ENCODE results near the gene HAUS7.

HAUS7 gene

DNA sequence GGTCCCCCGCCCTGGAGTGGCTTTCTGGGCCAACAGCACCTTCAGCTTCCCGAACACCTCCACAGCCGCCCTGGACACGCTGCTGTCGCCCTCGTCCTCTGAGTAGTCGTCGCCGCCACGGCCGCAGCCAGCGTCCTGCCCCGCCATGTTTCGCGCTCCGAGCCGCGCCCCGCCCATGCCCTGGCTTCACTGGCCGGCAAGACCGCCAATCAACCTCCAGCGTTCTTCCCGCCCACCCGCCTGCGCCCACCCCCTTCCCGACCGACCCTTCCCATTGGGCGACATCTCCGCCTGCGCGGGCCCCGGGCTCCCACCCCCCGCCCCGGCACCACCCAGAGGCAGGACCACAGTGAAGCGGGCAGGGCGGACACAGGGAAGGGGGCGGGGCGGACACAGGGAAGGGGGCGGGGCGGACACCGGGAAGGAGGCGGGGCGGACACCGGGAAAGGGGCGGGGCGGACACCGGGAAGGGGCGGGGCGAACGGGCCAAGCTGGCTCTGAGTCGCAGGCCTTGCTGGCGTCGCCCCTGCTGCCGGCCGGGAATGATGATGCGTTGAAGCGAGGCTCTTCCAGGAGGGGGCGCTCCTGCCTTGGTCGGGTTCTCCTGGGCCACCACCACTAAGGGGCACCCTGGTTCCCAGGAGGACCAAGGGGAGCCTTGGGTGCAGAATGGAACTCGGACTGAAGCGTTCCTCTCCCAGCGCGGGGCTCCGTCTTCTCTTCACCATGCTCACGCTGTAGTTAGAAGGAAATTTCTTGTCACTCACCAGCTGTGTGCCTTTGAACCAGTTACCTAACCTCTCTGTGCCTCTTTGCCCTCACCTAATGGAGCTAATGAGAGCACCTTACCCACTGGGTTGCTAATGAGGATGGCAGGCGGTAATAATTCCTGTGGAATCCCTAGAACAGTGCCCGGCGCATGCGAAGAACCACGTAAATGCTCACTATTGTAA is at the start of gene HAUS7:
TSS of gene HAUS7 (minus strand) at position 166 of the 953 bp plus-strand sequence. CDS start at position 147, 19 bp downstream.
- DNase-seq (ENCODE audit: low read depth) = peak; percentile 54

- DNase-seq (ENCODE audit: low read depth) = no peak
Measured at GRCh38 chrX:153519569-153520286, 49.4 kb upstream of the HAUS7 start.

GRCh38 chrX:153517946-153518834 is 47.8 kb upstream of the HAUS7 start:
- no peak for DNase-seq (ENCODE audit: low read depth)

GRCh38 chrX:153517423-153517822 is 47.0 kb upstream of the HAUS7 start, which contains the start of gene ATP2B3:
Gene ATP2B3 (plus strand): TSS chrX:153517642. CDS start chrX:153536248, 18,606 bp downstream.
- no peak for DNase-seq (ENCODE audit: low read depth)

GRCh38 chrX:153516073-153516472 is 45.7 kb upstream of the HAUS7 start:
- no peak for DNase-seq (ENCODE audit: low read depth)

GRCh38 chrX:153515435-153515834 is 45.1 kb upstream of the HAUS7 start:
- no peak for DNase-seq (ENCODE audit: low read depth)

- no peak for DNase-seq (ENCODE audit: low read depth)
Measured at GRCh38 chrX:153514259-153514658, 43.9 kb upstream of the HAUS7 start.

GRCh38 chrX:153513265-153513664 is 42.9 kb upstream of the HAUS7 start:
- no peak for DNase-seq (ENCODE audit: low read depth)

DNA sequence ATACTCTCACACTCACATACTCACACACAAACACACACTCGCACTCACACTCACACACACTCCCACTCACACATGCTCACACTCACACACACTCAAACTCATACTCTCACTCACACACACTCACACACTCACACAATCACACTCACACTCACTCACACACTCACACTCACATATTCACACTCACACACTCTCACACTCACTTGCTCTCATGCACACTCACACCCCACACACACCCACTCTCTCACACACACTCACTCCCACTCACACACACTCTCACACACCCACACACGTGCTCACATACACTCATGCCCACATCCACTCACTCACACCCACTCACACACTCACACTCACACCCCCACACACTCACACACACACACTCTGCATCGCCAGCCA is 42.1 kb upstream of the HAUS7 start:
- DNase-seq (ENCODE audit: low read depth) = no peak

DNA sequence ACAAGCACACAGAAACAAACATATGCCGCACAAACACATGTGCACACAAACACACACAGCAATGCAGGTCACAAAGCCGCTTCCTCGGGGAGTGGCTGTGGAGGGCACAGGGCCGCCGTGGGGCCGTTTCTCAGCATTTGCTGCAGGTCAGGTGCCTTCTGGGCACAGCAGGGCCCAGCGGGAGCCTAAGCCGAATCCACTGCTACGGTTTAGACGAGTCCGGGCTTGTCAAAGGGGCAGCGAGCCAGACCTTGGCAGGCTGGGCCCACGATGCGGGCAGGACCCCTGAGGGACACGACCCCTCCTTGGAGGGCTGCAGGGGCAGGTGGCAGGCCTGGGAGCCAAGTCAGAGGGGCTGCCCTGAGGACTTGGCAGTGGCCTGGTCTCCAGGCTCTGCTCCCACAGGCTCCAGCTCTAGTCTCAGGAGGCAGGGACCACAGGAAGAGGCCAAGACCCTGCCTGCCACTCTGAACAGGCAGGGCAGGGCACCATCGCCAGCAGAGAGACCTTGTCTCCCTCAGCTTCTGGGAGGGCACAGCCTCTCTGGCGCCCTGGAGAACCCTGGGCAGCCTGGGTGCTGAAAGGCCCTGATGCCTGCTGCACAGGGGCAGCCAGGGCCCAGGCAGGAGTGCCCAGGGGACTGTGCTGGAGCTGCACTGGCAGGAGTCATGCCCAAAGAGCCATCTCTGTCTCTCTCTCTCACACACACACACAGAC is 41.6 kb upstream of the HAUS7 start:
- no peak for DNase-seq (ENCODE audit: low read depth)

GRCh38 chrX:153510383-153510782 is 40.0 kb upstream of the HAUS7 start:
- DNase-seq (ENCODE audit: low read depth) = no peak

- no peak for DNase-seq (ENCODE audit: low read depth)
Measured at GRCh38 chrX:153509592-153509991, 39.2 kb upstream of the HAUS7 start.

DNA sequence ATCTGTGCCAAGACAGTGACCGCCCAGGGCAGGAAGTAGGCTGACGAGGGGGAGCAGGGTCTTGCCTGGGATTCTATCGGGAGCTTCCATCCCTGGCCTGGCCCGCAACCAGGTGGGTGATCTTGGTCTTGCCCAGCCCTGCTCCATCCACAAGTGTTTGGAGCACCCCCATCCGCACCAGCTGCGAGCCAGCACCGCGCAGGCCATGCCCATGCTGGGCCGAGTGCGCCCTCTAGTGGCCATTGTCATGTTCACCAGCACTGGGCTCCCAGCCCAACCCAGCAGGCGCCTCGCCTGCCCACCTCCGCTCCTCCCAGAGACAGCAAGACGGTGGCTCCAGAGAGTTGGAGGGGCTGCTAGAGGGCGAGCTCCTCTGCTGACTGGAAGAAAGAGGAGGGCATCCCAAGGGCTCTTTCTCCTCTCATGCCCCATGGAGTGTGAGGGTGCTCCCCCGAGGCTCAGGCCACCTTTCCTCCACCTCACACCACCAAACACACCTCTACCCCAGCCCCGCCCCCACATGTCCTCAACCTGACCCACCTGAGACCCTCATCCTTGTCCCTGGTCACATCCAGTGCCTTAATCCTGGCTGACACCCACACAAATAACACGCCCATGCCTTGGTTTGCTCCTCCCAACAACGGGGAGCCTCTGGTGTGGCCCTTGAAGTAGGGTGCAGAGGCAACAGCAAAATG is 37.3 kb upstream of the HAUS7 start:
- no peak for DNase-seq (ENCODE audit: low read depth)

- no peak for DNase-seq (ENCODE audit: low read depth)
Measured at GRCh38 chrX:153505361-153505760, 35.0 kb upstream of the HAUS7 start.

DNA sequence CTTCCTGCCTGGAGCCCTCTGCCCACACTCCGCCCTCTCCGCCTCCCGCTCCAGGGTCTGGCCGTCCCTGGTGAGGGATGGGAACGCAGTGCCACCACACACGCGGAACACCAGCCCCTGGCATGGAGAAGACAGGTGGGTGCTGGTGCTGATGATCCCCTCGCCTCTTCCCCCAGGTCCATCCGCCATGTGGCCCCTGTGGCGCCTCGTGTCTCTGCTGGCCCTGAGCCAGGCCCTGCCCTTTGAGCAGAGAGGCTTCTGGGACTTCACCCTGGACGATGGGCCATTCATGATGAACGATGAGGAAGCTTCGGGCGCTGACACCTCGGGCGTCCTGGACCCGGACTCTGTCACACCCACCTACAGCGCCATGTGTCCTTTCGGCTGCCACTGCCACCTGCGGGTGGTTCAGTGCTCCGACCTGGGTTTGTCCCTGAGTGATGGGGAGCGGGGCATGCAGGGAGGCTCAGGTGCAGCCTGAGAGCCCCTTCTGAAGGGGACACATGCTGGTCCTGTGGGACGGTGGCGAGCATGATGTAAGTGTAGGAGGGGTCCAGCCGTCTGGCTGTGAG is 34.2 kb upstream of the HAUS7 start:
- no peak for DNase-seq (ENCODE audit: low read depth)

DNA sequence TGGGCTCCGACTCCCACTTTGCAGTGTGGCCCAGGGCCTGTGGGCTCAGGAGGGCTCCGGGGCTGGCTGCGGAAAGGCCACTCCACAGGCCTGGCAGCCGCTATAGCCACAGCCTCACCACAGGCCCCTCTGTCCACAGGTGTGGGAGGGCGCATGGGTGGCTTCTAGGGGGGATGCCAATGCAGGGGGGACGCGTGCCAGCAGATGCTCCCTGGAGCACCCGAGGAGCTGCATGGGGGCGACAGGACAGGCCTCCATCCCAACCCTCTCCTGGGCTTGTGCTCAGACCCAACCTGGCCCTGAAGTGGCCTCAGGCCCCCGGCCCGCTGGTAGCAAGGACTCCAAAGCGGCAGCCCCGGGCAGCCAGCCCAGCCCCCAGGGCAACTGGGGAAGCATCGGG is 32.4 kb upstream of the HAUS7 start:
- DNase-seq (ENCODE audit: low read depth) = no peak

- no peak for DNase-seq (ENCODE audit: low read depth)
Measured at GRCh38 chrX:153502131-153502530, 31.8 kb upstream of the HAUS7 start.

GRCh38 chrX:153501530-153501929 is 31.2 kb upstream of the HAUS7 start:
- DNase-seq (ENCODE audit: low read depth) = no peak

DNA sequence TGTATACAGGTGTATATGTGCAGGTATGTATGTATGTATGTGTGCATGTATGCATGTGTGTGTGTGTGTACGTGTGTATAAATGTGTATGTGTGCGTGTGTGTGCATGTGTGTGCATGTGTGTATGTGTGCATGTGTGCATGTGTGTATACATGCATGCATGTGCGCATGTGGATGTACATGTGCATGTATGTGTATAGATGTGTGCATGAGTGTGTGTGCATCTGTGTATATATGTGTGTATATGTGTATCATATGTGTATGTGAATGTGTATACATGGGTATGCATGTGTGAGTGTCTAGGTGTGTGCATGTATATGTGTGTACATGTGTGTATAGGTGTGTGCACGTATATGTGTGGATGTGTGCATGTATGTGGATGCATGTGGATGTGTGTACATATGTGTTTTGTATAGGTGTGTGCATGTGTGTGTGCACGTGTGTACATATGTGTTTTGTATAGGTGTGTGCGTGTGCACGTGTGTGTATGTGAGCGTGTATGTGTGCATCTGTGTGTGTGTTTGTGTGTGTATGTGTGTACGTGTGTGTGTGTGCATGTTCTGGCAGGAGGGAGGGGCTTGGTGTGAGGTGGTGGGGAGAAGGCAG is 30.4 kb upstream of the HAUS7 start:
- no peak for DNase-seq (ENCODE audit: low read depth)

DNA sequence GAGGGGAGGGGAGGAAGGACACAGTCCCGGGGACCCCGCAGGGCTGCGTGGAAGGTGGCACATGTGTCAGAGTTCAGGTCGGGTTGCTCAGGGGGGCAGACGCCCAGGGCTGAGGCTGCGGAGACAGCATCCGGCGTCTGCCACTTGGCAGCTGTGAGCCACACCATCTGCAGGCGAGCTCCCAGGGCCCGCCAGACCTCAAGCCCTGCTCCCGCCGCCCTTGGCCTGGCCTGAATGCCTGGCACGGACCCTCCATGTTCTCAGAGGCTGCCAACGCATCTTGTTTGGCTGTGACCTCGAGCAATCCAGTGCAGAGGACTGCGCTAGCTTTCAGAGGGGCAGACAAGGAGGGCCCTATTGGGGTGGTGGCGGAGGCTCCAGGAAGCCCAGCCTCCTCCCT is 29.5 kb upstream of the HAUS7 start:
- DNase-seq (ENCODE audit: low read depth) = no peak
